ENCODE results near the gene HAS3.

GRCh38 chr16:69094501-69094900, 11.0 kb upstream of the HAS3 start:
- no peak for TF ChIP-seq POLR2A (IDR thresholded peaks at IDR 0.05; ENCODE audit: low read length)
- no peak for TF ChIP-seq GATA1 (IDR thresholded peaks at IDR 0.05; ENCODE audit: low read depth, low read length)

All from erythroblast (primary cell).